ENCODE results near the gene GIT1. TPM values are rescaled to one million over a fixed set of nuclear protein-coding genes. Genes with fewer than 3 reads are reported as not detected.

Gene GIT1
- total and polyA plus RNA-seq, 4 donors: 2.2 to 11.1 (median 4.9) TPM

DNA sequence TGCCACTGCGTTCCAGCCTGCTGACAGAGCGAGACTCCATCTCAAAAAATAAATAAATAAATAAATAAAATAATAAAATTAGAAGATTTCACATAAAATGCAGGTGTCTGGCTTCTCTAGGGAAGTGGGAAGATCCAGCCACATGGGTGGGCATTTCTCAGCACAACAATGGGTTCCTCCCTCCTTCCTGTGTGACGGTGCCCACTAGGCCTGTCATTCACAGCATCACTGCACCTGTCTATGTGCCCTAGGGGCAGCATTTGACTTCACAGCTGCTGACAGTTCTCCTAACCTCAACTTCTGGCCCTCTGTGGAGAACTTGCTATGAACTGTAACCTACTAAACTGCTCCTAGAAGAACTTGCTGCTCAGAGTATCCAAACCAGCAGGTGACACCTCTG lies 25.6 kb downstream of the GIT1 start:
- H3K9me3 ChIP-seq (ENCODE audit: control insufficient read depth in 4 of 4, low read length in 3 of 4): no peaks in the 10 kb centered on the region
- peaks cover 0 to 10% (median 0%) of the 10 kb centered on the region in 4 donors for H3K36me3 ChIP-seq (ENCODE audit: control insufficient read depth in 4 of 4, insufficient read depth in 3 of 4, low read depth in 1 of 4, low read length in 3 of 4)
- no peak for TF ChIP-seq FOXA1 (IDR thresholded peaks at IDR 0.05)
- TF ChIP-seq JUND (IDR thresholded peaks at IDR 0.05): no peak
- no peak for TF ChIP-seq TAF1 (conservative IDR thresholded peaks at IDR 0.05)
- TF ChIP-seq GABPA (IDR thresholded peaks at IDR 0.05 in 1 of 2, conservative IDR thresholded peaks at IDR 0.05 in 1 of 2): no peak
- TF ChIP-seq HNF4A (conservative IDR thresholded peaks at IDR 0.05): no peak
- TF ChIP-seq, protein P1, sequence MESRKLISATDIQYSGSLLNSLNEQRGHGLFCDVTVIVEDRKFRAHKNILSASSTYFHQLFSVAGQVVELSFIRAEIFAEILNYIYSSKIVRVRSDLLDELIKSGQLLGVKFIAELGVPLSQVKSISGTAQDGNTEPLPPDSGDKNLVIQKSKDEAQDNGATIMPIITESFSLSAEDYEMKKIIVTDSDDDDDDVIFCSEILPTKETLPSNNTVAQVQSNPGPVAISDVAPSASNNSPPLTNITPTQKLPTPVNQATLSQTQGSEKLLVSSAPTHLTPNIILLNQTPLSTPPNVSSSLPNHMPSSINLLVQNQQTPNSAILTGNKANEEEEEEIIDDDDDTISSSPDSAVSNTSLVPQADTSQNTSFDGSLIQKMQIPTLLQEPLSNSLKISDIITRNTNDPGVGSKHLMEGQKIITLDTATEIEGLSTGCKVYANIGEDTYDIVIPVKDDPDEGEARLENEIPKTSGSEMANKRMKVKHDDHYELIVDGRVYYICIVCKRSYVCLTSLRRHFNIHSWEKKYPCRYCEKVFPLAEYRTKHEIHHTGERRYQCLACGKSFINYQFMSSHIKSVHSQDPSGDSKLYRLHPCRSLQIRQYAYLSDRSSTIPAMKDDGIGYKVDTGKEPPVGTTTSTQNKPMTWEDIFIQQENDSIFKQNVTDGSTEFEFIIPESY (IDR thresholded peaks at IDR 0.05): no peak
- TF ChIP-seq CTCF (IDR thresholded peaks at IDR 0.05; ENCODE audit: low read depth, low read length, missing input control): no peak
- no peak for TF ChIP-seq FOXA2 (IDR thresholded peaks at IDR 0.05)
- TF ChIP-seq NR2F2 (IDR thresholded peaks at IDR 0.05): no peak
- no peak for TF ChIP-seq REST (IDR thresholded peaks at IDR 0.05)
- TF ChIP-seq MAX (IDR thresholded peaks at IDR 0.05): no peak
- TF ChIP-seq RAD21 (IDR thresholded peaks at IDR 0.05): no peak
- TF ChIP-seq HNF4G (IDR thresholded peaks at IDR 0.05): no peak
- TF ChIP-seq EGR1 (IDR thresholded peaks at IDR 0.05; ENCODE audit: low read depth in 2 of 2): no peak
- 94% methylated on average over 3 of the region's 3 CpGs for WGBS
- no peak overlapping the region for H3K9ac ChIP-seq (ENCODE audit: low read depth in 1 of 2, low read length in 2 of 2)
- no peak overlapping the region for H3K4me3 ChIP-seq (ENCODE audit: low read depth in 1 of 3, low read length in 3 of 3)
- H3K27ac ChIP-seq (ENCODE audit: low read depth in 1 of 2, low read length in 2 of 2): no peak overlapping the region
- H3K27me3 ChIP-seq (ENCODE audit: control insufficient read depth in 4 of 4, insufficient read depth in 4 of 4, low read length in 3 of 4): no peaks in the 10 kb centered on the region
- no peak for DNase-seq (ENCODE audit: low spot score)
- peaks cover 6 to 59% (median 40%) of the 10 kb centered on the region in 4 donors for H3K4me1 ChIP-seq (ENCODE audit: control insufficient read depth in 4 of 4, insufficient read depth in 4 of 4, low read length in 3 of 4)

DNA sequence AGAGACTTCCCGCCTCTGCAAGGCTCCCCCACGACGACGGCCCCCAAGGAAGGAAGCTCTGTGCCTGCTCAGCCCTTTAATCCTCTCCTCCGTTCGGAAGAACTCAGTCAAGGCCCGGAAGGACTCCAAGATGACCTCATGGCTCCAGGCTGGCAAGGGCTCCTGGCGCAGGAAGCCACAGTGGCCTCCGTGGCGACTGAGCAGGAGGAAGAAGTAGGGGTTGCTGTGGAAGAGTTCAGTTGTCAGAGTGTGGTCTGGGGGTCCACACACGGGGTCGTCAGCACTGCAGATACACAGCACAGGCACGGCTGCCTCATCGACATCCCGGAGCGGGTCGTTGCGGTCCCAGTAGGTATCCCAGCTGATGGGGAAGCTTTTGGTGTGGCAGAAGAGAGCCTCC lies 26.8 kb downstream of the GIT1 start:
- Histone ChIP-seq H3K36me3 (ENCODE audit: control insufficient read depth in 4 of 4, insufficient read depth in 3 of 4, low read depth in 1 of 4, low read length in 3 of 4) (peaks cover 0 to 10% (median 0%) of the 10 kb centered on the region in 4 donors), H3K4me3 (ENCODE audit: low read depth in 1 of 3, low read length in 3 of 3) (no peak overlapping the region), H3K4me1 (ENCODE audit: control insufficient read depth in 4 of 4, insufficient read depth in 4 of 4, low read length in 3 of 4) (peaks cover 8 to 54% (median 38%) of the 10 kb centered on the region in 4 donors), H3K9ac (ENCODE audit: low read depth in 1 of 2, low read length in 2 of 2) (no peak overlapping the region), H3K27ac (ENCODE audit: low read depth in 1 of 2, low read length in 2 of 2) (peak overlapping the region in 1 of 2 donors; percentile 54), H3K27me3 (ENCODE audit: control insufficient read depth in 4 of 4, insufficient read depth in 4 of 4, low read length in 3 of 4) (no peaks in the 10 kb centered on the region), H3K9me3 (ENCODE audit: control insufficient read depth in 4 of 4, low read length in 3 of 4) (no peaks in the 10 kb centered on the region)
- DNase-seq (ENCODE audit: low spot score): no peak
- WGBS: 78% methylated on average over 18 of the region's 18 CpGs
- TF ChIP-seq RXRA (IDR thresholded peaks at IDR 0.05) (no peak), HNF4A (conservative IDR thresholded peaks at IDR 0.05) (no peak), EGR1 (IDR thresholded peaks at IDR 0.05; ENCODE audit: low read depth in 2 of 2) (no peak), TAF1 (conservative IDR thresholded peaks at IDR 0.05) (no peak), YY1 (IDR thresholded peaks at IDR 0.05) (no peak), RAD21 (IDR thresholded peaks at IDR 0.05) (no peak), JUND (IDR thresholded peaks at IDR 0.05) (no peak), FOXA2 (IDR thresholded peaks at IDR 0.05) (no peak)
